Measurements from ENCODE around the gene SLC28A1. TPM values are rescaled to one million over a fixed set of nuclear protein-coding genes. Genes with fewer than 3 reads are reported as not detected.

Gene SLC28A1
- total RNA-seq, 1 donor from 2014 or later, result not detected

DNA sequence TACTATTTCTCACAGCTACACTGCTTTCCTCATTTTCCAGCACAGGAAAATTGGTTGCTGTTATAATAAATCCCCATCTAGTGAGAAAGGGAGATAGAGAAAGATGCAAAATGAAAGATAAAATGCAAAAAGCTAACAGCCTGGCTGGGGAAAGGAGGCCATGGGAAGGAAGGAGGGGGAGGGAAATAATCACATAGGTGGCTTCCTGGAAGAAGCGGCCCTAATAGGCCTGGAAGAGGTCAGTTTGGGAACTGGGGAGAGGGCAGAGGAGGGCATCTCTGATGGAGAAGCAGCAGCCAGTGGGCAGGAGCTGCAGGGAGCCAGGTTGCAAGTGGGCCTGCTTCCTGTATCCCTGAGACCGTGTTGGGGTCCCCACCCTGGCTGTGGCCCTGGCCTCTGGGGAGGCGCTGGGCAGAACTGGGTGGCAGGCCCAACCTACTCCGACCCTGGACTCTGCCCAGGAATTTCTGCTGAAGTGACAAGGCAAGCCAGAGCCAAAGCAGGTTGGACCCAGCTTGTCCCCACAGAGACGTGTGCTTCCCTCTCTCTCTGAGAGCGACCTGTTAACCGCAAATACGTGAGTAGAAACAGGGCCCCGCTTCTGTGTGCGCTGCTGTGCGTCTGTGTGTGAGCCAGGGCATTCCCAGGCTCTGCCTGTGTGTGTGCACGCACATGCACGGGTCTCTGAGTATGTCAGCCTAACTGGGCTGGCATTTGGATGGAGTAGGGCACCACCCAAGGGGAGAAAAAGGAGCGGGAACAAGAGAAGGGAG is 1.9 kb downstream of the SLC28A1 start:
- DNase-seq, result no peak

GRCh38 chr15:84886984-84887299 is 2.5 kb downstream of the SLC28A1 start:
- DNase-seq, result no peak

DNA sequence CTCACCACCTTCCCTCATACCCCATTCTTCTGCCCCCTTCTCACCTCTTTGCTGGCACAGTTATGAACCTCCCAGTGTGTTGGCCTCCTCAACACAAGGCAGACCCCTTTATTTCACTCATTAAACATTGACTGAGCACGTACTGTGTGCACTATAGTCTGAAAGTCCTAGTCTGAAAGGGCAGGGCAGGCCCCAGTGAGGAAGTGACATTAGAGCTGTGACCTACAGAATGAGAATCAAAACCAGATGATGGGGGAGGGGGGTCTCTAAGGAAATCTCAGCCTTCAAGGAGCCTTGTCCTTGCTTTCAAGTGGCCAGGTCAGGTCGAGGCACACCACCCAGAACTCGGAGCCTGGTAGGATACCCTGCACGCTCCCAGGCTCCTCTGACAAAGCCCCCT is 3.5 kb downstream of the SLC28A1 start:
- no peak for DNase-seq

DNA sequence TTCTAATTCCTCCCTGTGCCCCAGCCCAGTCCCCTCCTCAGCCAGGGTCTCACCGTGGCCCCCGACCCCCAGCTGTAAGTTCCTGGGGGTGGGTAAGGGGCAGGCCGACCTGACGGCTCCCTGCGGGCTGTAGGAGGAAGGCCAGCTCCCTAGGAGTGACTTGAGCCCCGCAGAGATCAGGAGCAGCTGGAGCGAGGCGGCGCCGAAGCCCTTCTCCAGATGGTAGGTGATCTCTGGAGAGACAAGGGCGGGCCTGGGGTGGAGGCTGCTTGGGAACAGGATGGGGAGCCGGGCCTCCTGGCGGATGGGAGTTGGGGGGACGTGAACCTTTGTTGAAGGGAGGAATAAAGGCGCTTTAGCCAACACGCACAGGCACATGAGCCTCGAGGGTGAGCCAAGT is 4.2 kb downstream of the SLC28A1 start:
- no peak for DNase-seq

DNA sequence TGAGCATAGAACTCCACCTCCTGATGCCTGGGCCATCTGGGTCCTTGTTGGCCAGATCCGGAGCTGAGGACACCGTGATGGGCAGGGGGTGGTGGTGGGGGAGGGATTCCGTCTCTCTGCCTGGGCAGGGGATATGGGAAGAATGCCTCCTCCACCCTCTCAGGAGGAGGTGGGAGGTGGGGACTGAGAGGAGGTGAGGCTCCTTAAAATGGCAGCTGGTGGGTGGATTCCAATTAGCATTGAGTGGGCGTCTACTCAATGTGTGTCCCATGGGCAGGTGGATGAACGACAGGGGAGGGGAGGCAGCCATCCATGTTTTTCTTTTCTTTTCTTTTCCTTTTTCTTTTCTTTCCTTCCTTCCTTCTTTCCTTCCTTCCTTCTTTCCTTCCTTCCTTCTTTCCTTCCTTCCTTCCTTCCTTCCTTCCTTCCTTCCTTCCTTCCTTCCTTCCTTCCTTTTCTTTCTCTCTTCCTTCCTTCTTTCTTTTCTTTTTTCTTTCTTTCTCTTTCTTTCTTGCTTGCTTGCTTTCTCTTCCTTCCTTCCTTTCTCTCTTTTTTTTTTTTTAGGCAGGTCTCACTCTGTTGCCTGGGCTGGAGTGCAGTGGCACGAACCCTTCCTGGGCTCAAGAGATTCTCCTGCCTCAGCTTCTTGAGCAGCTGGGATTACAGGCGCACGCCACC is 5.0 kb downstream of the SLC28A1 start:
- no peak for DNase-seq

- no peak for DNase-seq
Observed at GRCh38 chr15:84889991-84890669, 5.7 kb downstream of the SLC28A1 start.

DNA sequence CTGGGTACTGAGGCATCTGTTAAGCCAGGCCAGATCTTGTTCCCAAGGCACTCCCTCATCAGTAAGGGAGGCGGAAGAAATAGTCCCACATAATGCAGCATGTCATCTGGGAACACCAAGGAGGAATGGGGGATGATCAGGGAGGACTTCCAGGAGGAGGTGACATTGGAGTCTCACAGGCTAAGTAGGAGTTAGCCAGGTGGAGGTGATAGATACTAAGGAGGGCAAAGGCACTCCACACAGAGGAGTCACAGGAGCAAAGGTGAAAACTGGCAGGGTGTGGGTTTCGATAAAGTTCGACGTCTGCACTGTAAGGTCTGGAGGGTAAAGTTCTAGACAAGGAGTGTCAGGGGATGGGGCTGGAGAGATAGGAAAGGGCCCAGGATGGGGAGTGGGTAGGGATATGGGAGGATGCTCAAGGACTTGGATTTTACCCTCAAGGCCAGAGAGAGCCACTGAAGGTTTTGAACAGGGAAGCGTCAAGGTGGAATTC is 6.3 kb downstream of the SLC28A1 start:
- no peak for DNase-seq

- DNase-seq, result no peak
Observed at GRCh38 chr15:84891339-84891738, 6.9 kb downstream of the SLC28A1 start.

- no peak for DNase-seq
Observed at GRCh38 chr15:84892786-84893307, 8.4 kb downstream of the SLC28A1 start.

DNA sequence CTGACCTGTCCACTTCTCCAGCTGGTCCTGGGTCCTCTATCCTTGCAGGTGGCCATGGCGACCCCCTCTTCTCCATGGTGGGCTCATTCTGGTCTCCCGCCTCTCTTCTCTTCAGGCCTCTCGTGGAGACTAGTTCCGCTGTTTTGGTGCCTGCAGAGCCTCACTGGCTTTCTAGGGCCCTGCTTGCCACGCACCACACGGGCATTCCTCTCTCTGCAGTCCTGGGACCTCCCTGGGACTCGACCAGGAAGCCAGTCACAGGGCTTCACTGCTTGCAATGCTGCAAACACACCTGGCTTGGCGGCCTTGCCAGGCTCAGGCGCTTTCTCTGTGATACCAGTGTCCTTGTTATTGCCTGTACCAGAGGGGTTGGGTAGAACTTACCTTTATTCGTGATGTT is 9.1 kb downstream of the SLC28A1 start:
- DNase-seq, result no peak

DNA sequence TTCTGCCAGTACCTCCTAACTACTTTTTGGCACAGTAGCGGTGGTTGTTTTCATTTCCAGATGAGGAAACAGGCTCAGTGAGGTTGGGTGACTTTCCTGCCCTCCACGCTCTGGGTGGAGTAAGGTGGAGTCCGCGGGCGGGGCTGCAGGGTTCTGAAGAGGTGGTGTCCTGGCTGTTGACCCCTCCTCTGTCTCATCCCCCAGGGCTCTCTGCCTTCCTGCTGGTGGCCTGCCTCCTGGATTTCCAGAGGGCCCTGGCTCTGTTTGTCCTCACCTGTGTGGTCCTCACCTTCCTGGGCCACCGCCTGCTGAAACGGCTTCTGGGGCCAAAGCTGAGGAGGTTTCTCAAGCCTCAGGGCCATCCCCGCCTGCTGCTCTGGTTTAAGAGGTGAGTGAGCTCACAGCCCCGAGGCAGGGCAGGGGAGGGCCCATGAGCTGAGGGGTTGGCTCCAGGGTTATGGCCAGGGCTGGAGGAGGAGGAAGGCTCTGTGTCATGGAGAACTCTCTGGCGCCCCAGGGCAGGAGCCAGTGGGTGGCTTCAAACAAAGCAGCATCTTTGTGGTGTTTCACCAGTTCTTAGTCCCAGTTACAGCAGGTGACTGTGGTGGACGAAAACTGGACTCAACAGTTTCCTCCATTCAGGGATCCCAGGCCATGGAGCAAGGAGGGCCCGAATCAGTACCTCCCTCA is 10.4 kb downstream of the SLC28A1 start:
- no peak for DNase-seq

GRCh38 chr15:84898761-84899160 is 14.3 kb downstream of the SLC28A1 start:
- no peak for DNase-seq

DNA sequence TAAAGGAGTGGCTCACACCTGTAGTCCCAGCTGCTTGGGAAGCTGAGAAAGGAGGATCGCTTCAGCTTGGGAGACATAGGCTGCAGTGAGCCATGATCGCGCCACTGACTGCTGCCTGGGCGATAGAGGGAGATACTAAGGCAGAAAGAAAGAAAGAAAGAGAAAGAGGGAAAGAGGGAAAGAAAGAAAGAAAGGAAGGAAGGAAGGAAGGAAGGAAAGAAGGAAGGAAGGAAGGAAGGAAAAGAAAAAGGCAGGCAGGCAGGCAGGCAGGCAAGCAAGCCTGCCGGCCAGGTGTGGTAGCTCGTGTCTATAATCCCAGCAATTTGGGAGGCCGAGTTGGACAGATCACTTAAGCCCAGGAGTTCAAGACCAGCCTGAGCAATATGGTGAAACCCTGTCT is 15.3 kb downstream of the SLC28A1 start:
- DNase-seq, result no peak

DNA sequence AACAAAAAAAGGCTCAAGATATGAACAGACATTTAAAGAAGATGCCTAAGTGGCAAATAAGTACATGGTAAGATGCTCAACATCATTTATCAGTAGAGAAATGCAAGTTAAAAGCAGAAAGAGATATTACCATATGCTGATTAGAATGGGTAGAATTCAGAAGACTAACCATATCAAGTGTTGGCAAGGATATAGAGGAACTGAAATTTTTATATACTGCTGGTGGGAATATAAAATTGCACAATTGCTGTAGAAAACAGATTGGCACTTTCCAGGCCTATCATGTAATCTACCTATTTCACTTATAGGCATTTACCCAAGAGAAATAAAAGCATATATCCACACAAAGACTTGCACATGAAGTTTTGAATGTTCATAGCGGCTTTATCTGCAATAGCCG is 17.1 kb downstream of the SLC28A1 start:
- no peak for DNase-seq

DNA sequence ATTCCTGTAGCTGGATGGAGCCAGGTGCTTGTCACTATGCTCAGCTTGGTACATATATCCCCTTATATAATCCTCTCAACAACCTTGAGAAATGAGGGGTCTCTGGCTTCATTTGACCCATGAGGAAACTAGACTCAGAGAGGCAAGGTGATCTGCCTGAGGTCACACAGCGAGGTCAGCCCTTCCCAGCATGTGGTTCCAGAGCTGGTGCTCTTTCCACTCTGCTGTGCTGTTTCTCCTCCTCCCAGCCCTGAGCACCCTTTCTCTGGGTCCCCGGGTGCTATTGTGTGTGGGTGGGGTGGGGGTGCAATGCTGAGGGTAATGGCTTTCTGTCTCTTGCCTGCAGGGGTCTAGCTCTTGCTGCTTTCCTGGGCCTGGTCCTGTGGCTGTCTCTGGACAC is 19.3 kb downstream of the SLC28A1 start:
- no peak for DNase-seq

- peak; percentile 43 for DNase-seq
Observed at GRCh38 chr15:84904419-84904818, 20.0 kb downstream of the SLC28A1 start.

DNA sequence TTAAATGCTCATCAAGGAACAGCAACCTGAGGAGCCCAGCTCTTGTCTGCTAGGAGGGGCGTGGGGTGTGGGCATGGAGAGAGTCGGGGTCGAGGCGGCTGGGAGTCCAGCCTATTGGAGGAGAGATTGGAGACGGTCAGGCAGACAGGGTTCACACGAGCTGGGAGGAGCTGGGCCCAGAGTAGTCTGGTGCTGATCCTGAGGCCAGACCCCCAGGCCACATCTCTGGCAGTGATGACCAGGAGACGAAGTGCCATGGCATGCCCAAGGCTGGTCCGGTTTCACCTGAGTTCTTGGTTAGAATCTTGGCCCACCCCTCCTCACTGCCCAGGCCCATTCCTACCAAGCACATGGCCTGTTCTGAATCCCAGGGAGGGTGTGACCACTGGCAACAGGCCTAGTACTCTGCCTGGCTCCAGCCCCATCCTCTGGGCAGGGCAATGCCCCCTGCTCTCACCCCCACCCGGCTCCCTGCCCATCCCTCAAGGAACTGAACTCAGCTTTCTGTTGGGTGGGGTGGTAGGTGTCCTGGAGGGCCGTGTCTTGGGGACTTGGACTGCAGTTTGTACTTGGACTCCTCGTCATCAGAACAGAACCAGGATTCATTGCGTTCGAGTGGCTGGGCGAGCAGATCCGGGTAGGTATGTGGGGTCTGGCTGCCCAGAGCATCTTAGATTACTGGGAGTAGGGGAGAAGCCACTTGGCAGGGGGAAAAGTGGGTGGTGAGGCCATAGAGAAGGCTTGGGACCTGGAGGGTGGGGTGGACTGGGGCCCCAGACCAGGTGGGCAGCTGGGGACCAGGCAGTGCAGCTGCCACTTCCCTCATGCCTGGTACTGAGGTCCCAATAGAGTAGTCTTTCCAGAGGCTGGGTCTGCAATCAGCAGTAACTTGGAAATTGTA is 20.8 kb downstream of the SLC28A1 start:
- DNase-seq, result no peak

DNA sequence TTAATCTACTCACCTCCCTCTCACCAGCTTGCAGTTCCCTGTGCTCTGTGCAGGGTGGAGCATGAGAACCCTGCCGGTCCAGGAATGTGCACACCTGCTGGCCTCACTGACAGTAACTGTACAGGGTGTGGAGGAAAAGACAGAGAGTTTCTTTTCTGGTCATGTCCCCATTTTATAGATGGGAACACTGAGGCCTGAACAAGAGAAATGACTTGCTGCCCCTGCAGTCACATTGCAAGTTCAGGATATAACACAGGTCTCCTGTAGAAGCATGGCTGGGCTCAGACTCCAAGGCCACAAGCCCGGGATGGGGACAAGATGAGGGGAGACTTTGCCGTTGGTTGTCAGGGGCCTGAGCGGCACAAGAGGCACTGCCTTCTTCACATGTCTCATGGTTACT is 23.3 kb downstream of the SLC28A1 start:
- DNase-seq, result no peak

- DNase-seq, result no peak
Observed at GRCh38 chr15:84908564-84908963, 24.1 kb downstream of the SLC28A1 start.

DNA sequence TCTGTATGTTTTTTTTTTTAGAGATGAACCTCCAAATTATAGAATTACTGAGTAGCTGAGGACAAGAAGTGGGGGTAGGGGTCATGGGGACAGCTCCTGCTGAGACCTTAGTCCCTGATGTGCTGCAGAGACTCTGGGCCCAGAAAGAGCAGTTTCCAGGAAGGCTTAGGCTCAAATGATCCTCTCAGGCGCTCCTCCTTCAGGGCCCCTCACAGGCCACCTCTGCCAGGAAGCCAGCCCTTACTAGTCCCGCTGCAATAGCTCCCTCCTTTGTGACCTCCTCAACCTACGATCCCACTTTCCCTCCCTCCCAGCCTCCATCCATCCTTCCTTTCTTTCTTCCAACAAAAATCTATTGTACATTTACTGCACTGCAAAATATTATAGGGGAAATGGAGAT is 24.6 kb downstream of the SLC28A1 start:
- no peak for DNase-seq

DNA sequence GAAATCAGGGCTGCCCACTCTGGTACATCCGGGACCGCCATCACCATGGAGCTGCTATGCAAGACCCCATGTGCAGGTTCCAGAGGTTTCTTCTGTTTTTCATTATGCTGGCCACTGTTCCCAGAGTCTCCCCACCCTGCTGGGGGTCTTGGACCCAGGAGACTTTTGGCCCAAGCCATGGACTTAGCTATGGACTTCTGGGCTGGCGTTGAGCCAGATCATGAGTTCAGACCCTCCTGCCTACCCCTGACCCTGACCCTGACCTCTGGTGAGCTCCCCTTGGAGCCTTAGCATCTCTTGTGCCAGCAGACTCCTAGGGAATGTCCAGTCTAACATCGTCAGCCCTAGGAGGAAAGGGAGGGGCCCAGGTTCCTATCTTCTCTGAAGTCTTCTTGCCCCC is 25.3 kb downstream of the SLC28A1 start:
- no peak for DNase-seq
